Measurements from ENCODE around the gene TBC1D1.

TBC1D1 gene

DNA sequence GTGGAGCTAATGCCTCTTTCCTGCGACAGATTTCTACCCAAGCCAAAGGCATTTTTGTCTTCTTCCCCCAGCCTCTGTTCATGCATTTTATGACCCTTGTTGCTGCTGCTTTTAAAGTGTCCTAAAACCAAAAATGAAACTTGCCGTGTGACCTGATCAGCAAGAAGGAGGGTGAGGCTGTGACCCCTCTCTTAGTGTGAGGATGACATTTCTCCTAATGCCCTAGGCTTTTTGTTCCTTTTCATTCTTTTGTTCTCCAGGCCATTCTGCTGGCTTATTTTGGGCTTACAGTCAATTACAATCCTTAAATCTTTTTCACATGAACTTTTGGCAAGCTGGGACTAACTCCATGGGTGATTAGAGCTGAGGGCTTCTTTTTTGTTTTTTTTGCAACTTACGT lies 103.7 kb downstream of the TBC1D1 start:
- DNase-seq (ENCODE audit: low read depth), result no peak

DNA sequence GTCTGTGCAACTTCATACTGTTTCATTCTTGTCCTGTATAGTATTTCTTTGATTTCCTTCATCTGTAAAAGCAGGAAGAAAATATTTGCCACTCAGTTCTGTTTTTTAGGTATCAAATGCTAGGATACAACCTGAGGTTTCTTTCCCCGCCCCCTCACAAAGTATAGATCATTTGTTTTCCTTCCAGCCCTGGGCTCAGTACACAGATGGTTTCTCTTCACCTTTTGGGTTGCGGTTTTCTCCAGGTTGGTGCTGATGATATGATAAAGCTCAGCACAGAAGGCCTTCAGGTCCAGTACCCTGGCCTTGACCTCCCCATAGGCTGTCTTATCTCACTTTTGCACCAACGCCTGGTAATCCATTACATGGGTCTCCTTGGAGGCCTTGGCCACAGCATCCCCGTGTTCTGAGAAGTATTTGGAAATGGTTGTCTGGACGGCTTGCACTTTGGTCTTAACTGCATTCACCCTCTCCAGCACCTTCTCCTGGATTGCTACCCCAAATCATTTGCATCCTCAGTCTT lies 104.5 kb downstream of the TBC1D1 start:
- DNase-seq (ENCODE audit: low read depth), result no peak

DNA sequence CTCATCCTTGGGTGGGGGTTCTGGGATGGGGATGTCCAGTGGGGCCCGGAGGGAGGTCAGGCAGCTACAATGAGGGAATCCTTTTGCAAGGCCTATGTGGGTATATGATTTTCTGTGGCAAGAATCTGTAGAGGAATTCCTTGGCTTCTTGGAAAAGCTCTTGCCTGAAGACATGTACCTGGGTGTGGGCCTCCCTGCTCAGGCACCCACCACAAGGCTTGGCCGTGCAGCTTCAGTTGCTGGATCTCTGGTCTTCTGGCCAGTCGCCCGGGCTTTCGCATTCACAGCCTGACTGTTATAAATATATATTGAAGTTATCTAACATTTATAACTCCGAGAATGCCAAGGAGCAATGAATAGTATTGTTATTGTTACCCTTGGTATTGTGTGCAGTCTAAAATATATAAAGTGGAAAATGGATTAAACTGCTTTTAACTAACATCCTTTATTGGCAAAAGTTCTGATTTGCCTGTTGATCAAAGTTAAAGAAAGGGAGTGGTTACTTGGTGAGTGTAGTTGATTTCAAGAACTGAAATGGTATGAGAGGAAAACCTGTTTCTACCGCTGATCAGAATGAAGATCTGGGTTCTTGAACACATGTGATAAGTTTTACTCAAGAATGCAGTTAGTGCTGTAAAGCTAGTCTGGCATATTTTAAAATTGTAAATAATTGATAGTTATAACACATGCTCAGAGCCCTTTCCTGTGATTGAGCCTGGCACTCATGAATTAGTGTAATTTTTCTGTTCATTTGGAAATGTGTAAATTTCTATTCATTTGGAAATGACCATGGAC lies 105.3 kb downstream of the TBC1D1 start:
- DNase-seq (ENCODE audit: low read depth), result no peak

DNA sequence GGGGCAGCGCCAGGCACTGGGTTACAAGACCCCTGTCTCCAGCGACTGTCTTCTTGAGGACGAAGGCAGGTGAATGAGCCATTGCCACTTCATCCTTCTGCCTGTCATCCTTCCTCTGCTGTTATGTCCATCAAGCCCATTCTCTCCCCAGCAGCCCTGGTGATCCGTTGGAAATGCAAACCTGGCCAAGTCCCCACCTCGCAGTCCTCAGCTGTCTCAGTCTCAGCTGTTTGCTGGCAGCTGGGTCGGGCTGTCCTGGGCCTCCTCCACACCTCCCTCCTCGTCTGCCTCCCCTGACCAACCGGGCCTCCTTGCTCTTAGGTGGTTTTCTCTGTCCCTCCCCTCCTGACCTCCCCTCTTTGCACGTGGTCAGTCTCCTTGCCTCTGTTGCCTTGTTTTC lies 107.3 kb downstream of the TBC1D1 start:
- no peak for DNase-seq (ENCODE audit: low read depth)

DNA sequence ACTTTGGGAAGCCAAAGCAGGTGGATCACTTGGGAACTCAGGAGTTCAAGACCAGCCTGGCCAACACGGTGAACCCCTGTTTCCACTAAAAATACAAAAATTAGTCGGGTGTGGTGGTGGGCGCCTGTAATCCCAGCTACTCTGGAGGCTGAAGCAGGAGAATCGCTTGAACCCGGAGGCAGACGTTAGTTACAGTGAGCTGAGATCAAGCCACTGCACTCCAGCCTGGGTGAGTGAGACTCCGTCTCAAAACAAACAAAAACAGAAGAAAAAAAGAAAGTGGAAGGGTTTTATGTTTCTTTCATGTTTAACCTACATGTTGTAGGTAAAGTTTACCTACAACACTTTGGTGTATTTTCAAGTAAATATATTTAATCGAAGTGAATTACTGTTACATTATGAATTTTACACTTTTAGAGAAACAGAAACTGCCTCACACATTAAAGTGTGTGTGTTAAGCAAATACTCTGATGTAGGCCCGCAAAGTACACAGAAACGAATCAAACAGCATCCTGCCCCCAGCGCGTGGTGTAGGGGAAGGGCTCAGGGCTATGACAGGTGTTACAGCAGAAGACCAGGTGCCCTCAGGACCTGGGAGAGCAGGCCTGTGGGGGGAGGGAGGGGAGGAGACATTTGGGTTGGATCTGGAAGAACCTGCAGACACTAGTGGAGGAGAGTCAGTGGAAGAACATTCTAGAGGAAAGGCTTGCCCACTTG lies 108.3 kb downstream of the TBC1D1 start:
- no peak for DNase-seq (ENCODE audit: low read depth)

DNA sequence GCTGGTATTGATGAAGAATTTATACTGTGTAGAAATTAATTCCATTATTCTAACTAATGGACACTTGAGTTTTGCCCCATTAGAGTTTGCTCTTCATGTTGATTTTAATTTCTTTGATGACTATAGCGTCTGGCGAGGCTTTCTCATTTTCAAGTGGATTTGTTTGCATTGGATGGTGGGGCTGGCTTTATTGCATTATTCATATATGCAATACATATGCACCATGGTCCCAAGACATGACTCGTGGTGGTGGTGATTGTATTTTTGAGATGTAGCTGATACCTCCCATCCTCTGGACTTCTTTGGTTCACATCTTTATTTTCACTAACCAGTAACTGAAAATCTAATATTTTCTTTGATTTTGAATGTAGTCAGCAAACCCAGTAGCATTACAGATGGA lies 109.1 kb downstream of the TBC1D1 start:
- DNase-seq (ENCODE audit: low read depth), result no peak

DNA sequence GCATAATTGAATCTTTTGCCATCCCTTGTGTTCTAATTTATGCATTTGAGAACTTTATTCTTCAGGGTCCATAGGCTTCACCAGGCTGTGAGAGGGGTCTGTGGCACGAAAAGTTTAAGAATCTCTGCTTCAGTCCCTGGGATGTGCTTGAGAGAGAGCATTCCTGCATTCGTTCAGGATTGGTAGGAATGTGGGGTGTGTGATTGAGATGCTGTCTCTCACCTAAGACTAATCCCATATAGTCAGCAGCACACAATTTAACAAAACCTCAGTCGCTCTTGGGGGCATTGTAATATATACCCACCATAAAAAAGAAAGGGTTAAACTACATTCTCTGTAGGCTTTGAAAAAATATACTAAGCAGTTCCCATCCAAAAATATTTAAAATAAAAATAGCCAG lies 111.0 kb downstream of the TBC1D1 start:
- no peak for DNase-seq (ENCODE audit: low read depth)

DNA sequence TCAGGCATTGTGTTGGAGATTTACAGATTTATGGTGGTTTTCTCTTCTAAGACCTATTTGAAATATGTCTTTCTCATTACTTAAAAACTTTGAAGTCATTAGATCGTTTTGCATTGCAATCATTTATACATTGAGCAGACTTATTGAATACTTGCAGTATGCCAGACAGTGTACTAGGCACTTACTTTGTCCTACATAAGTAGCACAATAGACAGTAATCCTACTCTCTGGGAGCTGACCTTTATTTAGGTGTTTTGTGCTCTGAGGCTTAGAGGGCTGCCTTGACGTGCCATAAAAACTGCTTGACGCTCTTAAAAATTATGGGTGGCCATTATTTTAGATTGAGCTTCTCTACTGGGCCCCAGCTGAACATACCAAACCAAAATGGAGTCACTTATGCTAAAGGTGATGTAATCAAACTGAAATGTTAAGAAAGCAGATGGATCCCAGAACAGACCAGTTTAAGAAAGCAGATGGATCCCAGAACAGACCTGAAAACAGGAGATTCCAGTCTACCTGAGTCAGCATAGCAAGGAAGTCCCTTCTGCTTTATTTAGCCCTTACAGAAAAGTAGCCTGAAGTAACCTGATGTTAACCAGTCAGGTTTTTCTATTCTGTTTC lies 111.7 kb downstream of the TBC1D1 start:
- peak; percentile 10 for DNase-seq (ENCODE audit: low read depth)

DNA sequence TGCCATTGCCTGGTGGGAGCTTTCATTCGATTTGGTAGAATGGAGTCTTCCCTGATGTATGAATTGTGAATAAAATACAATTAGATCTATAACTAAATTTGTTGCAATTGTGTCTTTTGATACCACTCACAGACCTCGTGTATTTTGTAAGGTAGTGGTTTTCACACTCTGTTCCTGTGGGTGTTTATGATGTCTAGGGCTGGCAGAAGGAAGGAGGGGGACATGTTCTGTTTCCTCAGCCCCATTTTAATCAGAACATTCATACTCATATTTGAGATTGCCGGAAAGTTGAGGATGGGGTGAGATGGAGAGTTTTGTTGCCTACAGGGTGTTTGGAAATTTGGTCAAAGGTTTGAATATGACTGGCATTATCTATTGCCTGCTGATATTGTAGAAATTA lies 112.2 kb downstream of the TBC1D1 start:
- DNase-seq (ENCODE audit: low read depth), result no peak

DNA sequence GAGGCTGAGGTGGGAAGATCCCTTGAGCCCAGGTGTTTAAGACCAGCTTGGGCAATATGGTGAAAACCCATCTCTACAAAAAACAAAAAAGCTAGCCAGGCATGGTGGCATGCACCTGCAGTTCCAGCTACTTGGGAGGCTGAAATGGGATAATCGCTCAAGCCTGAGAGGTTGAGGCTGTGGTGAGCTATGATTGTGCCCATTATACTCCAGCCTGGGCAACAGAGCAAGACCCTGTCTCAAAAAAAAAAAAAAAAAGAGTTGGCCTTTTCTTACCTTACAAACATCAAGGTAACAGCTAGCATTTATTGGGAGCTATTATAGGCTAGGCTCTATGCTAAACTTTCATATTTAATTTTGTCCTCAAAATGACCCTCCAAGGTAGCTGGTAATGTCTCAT lies 112.7 kb downstream of the TBC1D1 start:
- DNase-seq (ENCODE audit: low read depth), result no peak

DNA sequence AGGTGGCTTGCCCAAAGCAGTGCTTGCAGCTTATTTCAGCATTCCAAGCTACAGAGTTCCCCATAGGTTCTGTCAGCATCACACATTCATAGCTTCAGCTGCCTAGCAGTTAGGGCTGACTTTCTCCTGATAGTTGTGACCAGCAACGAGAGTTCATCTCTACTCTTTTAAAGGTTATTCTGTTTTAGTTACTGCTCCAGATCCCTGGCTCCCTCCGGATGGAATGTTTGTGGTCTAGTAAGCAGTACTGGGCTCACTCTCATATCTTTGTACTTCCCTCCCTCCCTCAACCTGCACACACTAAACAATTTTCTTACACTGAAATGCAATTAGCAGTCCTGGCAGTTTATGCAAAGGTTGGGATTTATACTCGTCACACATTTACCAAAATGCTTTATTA lies 113.2 kb downstream of the TBC1D1 start:
- DNase-seq (ENCODE audit: low read depth), result no peak

DNA sequence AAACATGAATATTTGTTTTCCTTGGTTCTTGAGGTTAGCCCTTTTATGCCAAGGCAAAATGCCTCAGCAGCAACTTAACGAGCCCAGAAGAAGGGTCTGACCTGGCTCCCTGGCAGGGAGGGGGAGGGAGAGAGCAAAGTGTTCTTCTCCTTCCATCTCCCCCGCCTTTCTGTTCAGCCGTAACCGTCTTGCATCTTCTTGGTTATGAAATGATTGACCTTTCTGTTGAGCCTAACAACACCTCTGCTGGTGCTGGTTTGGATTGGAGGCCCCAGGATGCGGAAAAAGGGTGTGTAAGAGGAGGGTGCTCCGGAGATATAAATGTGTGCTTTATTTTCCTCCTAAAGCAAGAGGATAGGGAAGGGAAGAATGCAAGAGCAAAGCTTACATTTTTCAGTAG lies 114.0 kb downstream of the TBC1D1 start:
- DNase-seq (ENCODE audit: low read depth), result no peak

DNA sequence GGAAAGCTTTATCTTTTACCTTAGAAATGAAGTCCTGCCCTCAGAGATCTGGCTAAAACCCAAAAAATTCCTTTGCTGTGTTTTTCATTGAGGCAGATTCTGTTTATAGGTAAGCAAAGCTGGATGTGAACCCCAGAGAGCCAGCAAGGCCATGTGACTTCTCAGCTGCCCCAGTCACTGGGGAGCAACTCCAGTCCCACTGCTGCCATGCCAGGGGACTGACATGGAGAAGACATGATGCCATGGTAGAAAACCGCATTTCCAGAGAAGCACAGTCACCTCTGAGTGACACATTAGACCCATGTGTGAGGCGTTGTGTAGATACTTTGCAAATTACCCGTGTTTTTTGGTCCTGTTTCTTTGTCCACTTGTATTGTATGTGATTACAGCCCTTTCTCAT lies 114.8 kb downstream of the TBC1D1 start:
- no peak for DNase-seq (ENCODE audit: low read depth)

DNA sequence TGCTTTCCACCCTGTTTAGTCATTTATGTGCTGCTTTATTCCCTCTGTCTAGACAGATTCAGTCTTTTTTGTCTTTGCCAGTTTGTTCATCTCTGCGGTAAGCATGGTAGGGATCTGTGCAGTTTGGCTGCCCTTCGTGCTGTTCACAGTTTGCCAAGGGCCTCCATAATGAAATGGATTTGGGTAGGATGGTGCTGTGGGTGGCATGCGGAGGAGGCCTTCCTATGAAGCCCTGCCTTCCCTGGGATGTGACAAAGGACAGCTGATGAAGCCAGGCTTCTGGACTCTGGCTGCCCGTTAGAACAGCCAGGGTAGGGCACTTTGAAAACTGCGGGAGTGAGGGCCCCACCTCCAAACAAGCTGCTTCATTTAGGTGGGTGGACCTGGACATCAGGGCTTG lies 116.8 kb downstream of the TBC1D1 start:
- no peak for DNase-seq (ENCODE audit: low read depth)

DNA sequence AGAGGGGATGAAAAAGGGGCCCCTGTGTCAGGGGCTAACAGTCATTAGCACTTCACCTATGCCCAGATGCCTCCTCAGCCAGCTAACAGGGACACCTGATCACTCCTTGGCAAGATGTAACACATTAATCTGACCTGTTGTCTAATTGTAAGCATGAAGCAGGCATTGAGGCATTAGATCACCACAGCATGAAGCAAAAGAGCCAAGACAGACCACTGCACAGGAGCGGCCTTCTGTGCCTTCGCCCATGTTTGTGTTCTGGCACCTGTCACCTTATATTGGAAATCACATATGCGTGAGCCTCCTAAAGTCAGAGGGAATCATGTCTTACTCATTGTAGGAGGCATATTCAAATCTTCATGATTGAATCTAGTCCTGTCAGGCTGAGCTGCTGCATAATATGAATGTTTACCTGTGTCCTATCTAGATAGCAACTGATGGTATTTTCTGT lies 117.7 kb downstream of the TBC1D1 start:
- DNase-seq (ENCODE audit: low read depth), result no peak

DNA sequence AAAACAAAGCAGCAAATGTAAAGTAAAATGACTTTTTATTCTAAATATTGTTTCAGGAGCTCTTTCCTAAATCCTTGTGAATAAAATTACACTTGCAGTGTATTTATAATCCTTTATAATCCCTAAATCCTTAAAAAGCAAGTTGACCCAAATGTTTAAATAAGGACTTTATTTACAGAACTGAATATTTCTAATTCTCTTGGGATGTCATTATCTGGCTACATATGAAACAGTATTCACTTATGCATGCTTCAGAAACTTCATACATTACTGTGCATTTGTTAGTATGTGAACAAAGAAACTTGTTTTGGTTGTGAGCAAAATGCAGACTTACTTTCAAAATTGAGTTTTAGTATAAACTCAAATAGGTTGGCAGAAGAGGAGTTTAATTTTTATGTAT lies 118.5 kb downstream of the TBC1D1 start:
- no peak for DNase-seq (ENCODE audit: low read depth)

DNA sequence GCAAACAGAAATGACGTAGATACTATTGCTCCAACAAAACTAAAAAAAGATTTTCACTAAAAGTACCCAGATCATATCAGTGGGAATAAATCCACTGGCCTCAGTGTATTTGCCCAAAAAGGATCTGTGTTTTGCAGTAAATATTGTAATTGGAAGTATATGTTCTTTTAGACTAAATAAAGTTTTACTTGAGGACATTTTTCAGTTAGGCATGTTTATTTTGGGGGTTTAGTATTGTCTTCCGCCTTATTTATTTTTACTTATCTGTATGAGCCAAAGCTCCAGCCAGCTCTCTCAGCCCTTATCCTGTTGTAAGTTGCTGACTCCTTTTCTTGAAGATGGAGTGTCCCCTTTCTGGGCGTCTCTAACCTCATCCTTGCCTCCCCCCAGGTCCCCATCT lies 119.1 kb downstream of the TBC1D1 start:
- no peak for DNase-seq (ENCODE audit: low read depth)

DNA sequence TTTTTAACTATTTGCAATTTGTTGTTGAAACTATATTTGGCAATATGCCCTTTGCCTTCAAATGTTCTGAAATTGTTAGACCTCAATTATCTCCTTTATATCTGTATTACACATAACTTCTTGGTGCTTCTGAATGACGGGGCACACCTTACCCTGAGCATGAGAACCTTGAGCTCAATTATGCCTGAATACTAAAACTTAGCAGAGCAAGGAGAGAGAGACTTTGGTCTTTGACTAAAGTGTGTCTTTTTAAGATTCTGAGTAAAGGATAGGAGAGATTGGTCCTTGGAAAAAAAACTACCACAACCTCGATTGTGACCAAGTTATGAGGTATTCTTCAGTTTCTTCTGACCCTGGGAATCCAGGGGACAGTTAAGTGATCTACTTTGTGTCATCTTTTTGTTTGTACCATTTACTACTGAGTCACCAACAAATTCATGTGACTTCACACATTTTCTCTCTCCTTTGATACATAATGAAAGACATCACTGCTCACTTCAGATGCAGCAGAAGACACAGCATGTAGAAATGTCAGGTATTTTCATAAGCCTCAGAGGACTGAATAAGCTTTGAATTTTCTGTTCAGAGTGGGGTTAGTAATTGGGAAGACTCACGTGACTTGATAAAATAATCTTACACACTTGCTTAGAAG lies 120.8 kb downstream of the TBC1D1 start:
- no peak for DNase-seq (ENCODE audit: low read depth)

DNA sequence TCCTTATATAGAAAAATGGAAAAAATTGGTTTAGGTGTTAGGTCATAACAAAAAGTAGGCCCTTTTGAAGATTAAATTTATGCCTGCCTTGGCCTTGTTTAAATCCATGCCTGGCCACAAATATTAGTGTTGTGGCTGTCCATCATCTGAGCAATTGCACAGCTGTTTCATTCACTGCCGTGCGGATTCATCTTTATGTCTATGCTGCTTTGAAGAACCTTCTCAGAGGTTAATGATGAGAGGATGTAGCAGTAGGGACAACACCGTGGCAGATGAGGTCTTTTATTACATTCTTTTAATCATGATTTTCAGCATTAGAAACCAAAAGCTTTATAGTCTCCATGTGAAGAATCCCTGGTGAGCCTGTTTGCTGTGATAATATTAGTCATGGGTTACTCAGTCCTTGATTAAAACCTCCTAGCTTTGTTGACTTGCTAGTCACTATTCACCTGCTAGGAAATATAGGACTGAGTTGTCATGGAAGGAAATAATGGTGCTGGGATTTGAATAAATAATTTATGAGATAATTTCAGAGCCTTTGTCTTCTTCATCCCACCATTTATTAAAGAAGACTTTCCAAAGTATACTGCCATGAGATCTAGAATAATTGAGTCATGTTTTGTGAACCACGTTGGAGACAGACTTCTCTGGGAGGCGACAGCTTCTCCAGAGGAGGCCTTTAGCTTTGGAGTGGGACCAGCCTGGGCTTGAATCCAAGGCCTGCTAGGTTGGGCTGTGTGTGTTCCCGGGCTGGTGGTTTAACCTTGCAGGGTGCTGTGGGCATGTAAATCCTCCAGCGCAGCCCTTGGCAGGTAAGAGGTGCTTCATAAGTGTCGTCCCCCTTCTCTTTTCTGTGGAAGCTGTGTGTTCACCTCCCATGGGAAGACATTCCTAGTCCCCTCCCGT lies 122.8 kb downstream of the TBC1D1 start:
- DNase-seq (ENCODE audit: low read depth), result peak; percentile 46

DNA sequence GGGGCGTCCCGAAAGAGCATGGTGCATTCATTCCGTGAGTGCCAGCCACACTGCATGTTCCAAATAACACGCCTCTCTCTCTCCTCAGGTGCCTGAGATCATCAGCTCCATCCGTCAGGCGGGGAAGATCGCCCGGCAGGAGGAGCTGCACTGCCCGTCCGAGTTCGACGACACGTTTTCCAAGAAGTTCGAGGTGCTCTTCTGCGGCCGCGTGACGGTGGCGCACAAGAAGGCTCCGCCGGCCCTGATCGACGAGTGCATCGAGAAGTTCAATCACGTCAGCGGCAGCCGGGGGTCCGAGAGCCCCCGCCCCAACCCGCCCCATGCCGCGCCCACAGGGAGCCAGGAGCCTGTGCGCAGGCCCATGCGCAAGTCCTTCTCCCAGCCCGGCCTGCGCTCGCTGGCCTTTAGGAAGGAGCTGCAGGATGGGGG lies 123.6 kb downstream of the TBC1D1 start:
- no peak for DNase-seq (ENCODE audit: low read depth)

DNA sequence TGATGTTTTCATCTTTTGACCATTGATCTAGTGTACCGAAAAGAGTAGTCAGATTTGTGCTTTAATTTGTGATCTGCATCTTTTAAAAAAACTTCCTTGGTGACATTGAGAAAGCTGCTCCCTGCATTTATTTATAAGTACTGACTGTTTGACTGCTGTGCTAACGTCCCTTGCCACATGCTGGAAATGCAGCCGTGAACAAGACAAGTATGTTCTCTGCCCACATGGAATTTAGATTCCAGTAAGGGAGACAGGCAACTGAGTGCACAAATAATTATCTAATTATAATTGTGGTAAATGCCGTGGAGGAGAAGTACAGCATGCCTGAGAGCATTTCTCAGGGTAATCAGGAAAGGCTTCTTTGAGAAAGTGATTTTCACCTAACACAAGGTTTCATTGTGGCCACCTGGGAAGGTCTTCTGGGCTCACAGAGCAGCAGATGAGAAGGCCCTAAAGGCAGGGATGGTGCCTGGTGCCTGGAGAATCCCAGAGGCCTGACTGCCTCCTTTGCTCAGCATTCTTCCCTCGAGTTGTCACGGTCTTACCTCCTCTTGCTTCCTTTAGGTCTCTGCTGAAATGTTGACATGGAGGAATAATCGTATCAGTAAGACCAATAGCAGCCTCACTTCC lies 125.1 kb downstream of the TBC1D1 start:
- DNase-seq (ENCODE audit: low read depth), result no peak

Data from ELR (cell line).